CD4-positive, alpha-beta T cell (primary cell): Measurements from ENCODE around the gene IL10RA. TPM values are rescaled to one million over a fixed set of nuclear protein-coding genes. Genes with fewer than 3 reads are reported as not detected.

ENCODE experiments used
- ATAC-seq: fragments of 200-7000 bp; cut with Tn5 transposase; one replicate; pipeline ENCODE4 v1.10.0; 2022; ENCODE audit warnings: mild to moderate bottlenecking; ENCODE audit not compliant: poor library complexity
- CTCF ChIA-PET: fragments of 350-600 bp; sonication (Branson Sonifier 250); formaldehyde crosslinking; loops from one replicate; lab custom pipeline; 2021; ENCODE audit warnings: antibody characterized with exemption, inconsistent platforms; lab: Charles Lee
- POLR2A ChIA-PET: fragments of 350-600 bp; sonication (Branson Sonifier 250); formaldehyde crosslinking; loops from one replicate; lab custom pipeline; 2021; ENCODE audit warnings: antibody characterized with exemption, inconsistent platforms; lab: Charles Lee
- DNase-seq, 14 experiments: peaks; one replicate each; pipeline ENCODE4 v3.0.0-alpha.2; 2013 to 2020; ENCODE audit warnings: mixed read lengths in 2 of 14
- H3K27ac ChIP-seq, 2 donors: one replicate each; pipeline versions ENCODE4 v1.5.1 to v1.7.0; 2013; ENCODE audit warnings: low read length in 2 of 2, low read depth in 1 of 2, mild to moderate bottlenecking in 1 of 2
- H3K27me3 ChIP-seq, 2 experiments: 1 replicate in 1 of 2; 2 replicates in 1 of 2; pipeline versions ENCODE4 v1.6.1 to v1.7.0; 2013; ENCODE audit warnings: low read length in 2 of 2, control low read depth in 1 of 2, mild to moderate bottlenecking in 1 of 2, moderate library complexity in 1 of 2; ENCODE audit not compliant: insufficient read depth in 2 of 2, control insufficient read depth in 1 of 2
- H3K36me3 ChIP-seq: one replicate; pipeline ENCODE4 v1.6.1; 2013; ENCODE audit warnings: low read length, control low read depth; ENCODE audit not compliant: insufficient read depth
- H3K4me1 ChIP-seq: one replicate; pipeline ENCODE4 v1.6.1; 2013; ENCODE audit warnings: low read length, control low read depth; ENCODE audit not compliant: insufficient read depth
- H3K4me3 ChIP-seq: one replicate; pipeline ENCODE4 v1.5.1; 2013; ENCODE audit warnings: mild to moderate bottlenecking, low read length, moderate library complexity
- H3K9me3 ChIP-seq, 2 experiments: 1 replicate in 1 of 2; 2 replicates in 1 of 2; pipeline versions ENCODE4 v1.6.1 to v1.7.0; 2013; ENCODE audit warnings: low read length in 2 of 2, mild to moderate bottlenecking in 2 of 2, control low read depth in 1 of 2, moderate library complexity in 1 of 2; ENCODE audit not compliant: control insufficient read depth in 1 of 2, insufficient read depth in 1 of 2
- H3K27ac Mint-ChIP-seq: one replicate; pipeline ENCODE4 v1.8.0; 2020; ENCODE audit warnings: mixed read lengths
- H3K27me3 Mint-ChIP-seq: one replicate; pipeline ENCODE4 v1.8.0; 2021; ENCODE audit warnings: mixed read lengths
- H3K36me3 Mint-ChIP-seq: one replicate; pipeline ENCODE4 v1.8.0; 2021; ENCODE audit warnings: low read depth, mixed read lengths
- H3K4me1 Mint-ChIP-seq: one replicate; pipeline ENCODE4 v1.8.0; 2021; ENCODE audit warnings: low read depth, mixed read lengths
- H3K4me3 Mint-ChIP-seq: one replicate; pipeline ENCODE4 v1.8.0; 2020; ENCODE audit warnings: mild to moderate bottlenecking, mixed read lengths
- H3K9me3 Mint-ChIP-seq: one replicate; pipeline ENCODE4 v1.8.0; 2020; ENCODE audit warnings: mixed read lengths
- intact Hi-C, 2 experiments: fragments of 100-400 bp; cut with DNase I in 1 of 2; cut with micrococcal nuclease in 1 of 2; formaldehyde crosslinking; loops; one replicate each; pipeline versions ENCODE4 v1.15.1 to v1.9.0; 2023 to 2025; cut with DNase I, micrococcal nuclease
- total RNA-seq, 174 experiments: library from RNA in 2 of 174; stranded (reverse) in 2 of 174; gene quantifications; one replicate each; pipeline ENCODE4 v1.2.3 and lab custom pipeline; 2021 to 2026
- TF ChIP-seq, protein P1 (sequence below): fragments of 200-600 bp; IDR thresholded peaks from one replicate; pipeline ENCODE4 v1.8.0; 2022; ENCODE audit warnings: antibody characterized with exemption, mild to moderate bottlenecking

The IL10RA gene
- total RNA-seq, 2 experiments from 2014 or later = 193 to 203 TPM

DNA sequence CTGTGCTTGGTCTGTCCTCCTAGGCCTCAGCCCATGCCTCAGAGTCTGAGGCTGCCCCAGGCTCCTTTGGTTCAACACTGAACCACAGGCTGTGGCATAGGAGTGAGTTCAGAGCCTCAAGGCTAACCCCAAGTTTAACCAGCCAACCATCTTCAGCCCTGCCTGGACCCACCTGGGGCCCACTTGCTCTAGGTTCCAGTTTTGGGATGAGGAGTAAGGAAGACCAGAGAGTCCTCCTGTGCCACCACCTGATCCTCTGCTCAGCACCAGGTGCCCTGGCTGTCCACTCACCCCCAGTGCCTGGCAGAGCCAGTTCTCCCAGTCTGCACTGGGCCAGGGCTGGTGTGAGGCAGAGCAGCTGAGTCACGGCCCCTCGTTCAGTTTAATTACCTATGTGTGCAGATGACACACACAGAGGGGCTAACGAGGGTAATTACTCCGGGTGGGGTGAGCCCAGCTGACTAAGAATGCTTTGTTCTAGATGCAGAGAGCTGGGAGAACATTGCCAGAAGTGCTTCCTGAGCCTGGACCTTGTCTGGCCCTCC is 45.0 kb upstream of the IL10RA start:
- no peaks in the 10 kb centered on the region for H3K9me3 Mint-ChIP-seq
- H3K4me3 Mint-ChIP-seq = no peak overlapping the region
- no peak overlapping the region for H3K27ac Mint-ChIP-seq
- intact Hi-C loops = no loop called here
- TF ChIP-seq, protein P1, sequence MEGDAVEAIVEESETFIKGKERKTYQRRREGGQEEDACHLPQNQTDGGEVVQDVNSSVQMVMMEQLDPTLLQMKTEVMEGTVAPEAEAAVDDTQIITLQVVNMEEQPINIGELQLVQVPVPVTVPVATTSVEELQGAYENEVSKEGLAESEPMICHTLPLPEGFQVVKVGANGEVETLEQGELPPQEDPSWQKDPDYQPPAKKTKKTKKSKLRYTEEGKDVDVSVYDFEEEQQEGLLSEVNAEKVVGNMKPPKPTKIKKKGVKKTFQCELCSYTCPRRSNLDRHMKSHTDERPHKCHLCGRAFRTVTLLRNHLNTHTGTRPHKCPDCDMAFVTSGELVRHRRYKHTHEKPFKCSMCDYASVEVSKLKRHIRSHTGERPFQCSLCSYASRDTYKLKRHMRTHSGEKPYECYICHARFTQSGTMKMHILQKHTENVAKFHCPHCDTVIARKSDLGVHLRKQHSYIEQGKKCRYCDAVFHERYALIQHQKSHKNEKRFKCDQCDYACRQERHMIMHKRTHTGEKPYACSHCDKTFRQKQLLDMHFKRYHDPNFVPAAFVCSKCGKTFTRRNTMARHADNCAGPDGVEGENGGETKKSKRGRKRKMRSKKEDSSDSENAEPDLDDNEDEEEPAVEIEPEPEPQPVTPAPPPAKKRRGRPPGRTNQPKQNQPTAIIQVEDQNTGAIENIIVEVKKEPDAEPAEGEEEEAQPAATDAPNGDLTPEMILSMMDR = no peak
- CTCF ChIA-PET = interaction anchor here (1.4 kb wide), 1 partner anchor 112 kb away, joined by 5 read pairs; no protein-coding TSS in a partner anchor
- H3K4me1 Mint-ChIP-seq = peaks cover 16% of the 10 kb centered on the region
- peaks cover 12% of the 10 kb centered on the region for H3K4me1 ChIP-seq
- POLR2A ChIA-PET = no interaction called here
- DNase-seq (peak in 1 of 14 experiments; percentile 30), ATAC-seq (no peak)
- H3K27me3 ChIP-seq = no peaks in the 10 kb centered on the region
- H3K27ac ChIP-seq = no peak overlapping the region
- no peaks in the 10 kb centered on the region for H3K36me3 Mint-ChIP-seq
- H3K27me3 Mint-ChIP-seq = no peaks in the 10 kb centered on the region
- no peaks in the 10 kb centered on the region for H3K36me3 ChIP-seq
- H3K9me3 ChIP-seq = no peaks in the 10 kb centered on the region
- no peak overlapping the region for H3K4me3 ChIP-seq

DNA sequence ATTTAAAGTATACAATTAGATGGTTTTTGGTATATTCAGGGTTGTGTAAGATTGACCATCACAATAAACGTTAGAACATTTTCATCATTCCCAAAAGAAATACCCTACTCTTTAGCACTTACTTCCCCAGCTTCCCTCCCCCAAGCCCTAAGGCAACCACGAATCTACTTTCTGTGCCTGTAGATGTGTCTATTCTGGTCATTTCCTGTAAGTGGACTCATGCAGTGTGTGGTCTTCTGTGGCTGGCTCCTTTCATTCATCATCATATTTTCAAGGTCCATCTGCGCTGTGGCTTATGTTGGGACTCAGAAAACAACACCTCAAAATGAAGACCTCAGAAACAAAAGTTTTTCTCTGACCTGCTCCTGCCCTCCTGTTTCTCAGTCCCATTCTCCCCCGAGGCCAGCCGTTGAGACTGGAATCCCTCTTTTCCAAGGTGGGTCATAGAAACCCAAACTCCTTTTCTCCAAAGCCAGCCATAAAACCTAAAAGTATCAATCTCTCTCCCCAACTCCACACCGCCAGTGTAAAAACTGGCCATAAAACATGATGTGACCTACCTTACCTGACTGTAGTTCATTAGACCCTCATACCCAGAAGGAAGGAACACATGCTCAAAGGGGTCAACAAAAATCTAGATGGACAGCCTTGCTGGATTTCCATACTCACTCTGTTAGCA is 44.1 kb upstream of the IL10RA start:
- Histone ChIP-seq H3K4me1 (peaks cover 20% of the 10 kb centered on the region), H3K4me3 (no peak overlapping the region), H3K27ac (no peak overlapping the region), H3K9me3 (no peaks in the 10 kb centered on the region), H3K36me3 (no peaks in the 10 kb centered on the region), H3K27me3 (no peaks in the 10 kb centered on the region)
- intact Hi-C loops = no loop called here
- ChIA-PET CTCF (interaction anchor here (1.4 kb wide), 1 partner anchor 111 kb away, joined by 5 read pairs; no protein-coding TSS in a partner anchor), POLR2A (interaction anchor here (0.7 kb wide), 1 partner anchor 11 kb away, joined by 3 read pairs; no protein-coding TSS in a partner anchor)
- Mint-ChIP-seq H3K9me3 (no peaks in the 10 kb centered on the region), H3K36me3 (no peaks in the 10 kb centered on the region), H3K4me1 (peaks cover 24% of the 10 kb centered on the region), H3K4me3 (no peak overlapping the region), H3K27ac (no peak overlapping the region), H3K27me3 (no peaks in the 10 kb centered on the region)
- DNase-seq (no peak), ATAC-seq (no peak)
- TF ChIP-seq, protein P1 = no peak

DNA sequence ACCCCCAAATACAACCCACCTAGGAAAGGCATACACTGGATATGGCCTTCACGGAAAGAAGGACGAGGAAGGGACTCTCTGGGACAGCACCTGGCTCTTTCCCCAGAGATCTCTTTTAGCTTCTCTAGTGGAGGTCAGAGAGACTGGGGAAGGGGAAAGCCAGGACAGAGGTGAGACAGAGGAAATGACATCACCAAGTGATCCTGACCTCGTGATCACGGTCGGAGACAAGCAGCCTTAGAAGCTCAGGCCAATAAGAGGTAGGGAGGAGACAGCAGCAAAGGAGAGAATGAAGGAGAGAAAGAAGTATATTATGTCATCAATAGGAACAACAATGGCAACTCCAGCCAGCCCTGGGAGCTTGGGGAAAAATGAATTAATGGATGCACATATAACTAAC is 41.6 kb upstream of the IL10RA start:
- no peak for ATAC-seq
- Mint-ChIP-seq H3K27me3 (no peaks in the 10 kb centered on the region), H3K4me1 (peaks cover 46% of the 10 kb centered on the region)

More for the DNA sequence above, 41.6 kb upstream of the IL10RA start:
- no peaks in the 10 kb centered on the region for H3K36me3 Mint-ChIP-seq
- intact Hi-C loops = no loop called here
- CTCF ChIA-PET = interaction anchor here (1.3 to 6.1 kb wide), 3 partner anchors 109 to 137 kb away, joined by 3 to 78 read pairs (median 40); no protein-coding TSS in a partner anchor
- H3K4me1 ChIP-seq = peaks cover 45% of the 10 kb centered on the region
- H3K4me3 Mint-ChIP-seq = no peak overlapping the region
- no peaks in the 10 kb centered on the region for H3K9me3 Mint-ChIP-seq
- H3K27ac ChIP-seq = no peak overlapping the region
- H3K36me3 ChIP-seq = no peaks in the 10 kb centered on the region
- H3K27me3 ChIP-seq = no peaks in the 10 kb centered on the region
- POLR2A ChIA-PET = interaction anchor here (2.5 to 4.7 kb wide), 2 partner anchors 12 to 108 kb away, joined by 6 to 30 read pairs; no protein-coding TSS in a partner anchor
- DNase-seq = peak in 1 of 14 experiments; percentile 10
- H3K4me3 ChIP-seq = no peak overlapping the region
- no peaks in the 10 kb centered on the region for H3K9me3 ChIP-seq
- TF ChIP-seq, protein P1 = no peak
- H3K27ac Mint-ChIP-seq = peak overlapping the region; percentile 2
